Stimulated activated CD8-positive, alpha-beta memory T cell treated with anti-CD3 and anti-CD28 coated beads, Interleukin-2, amount 100 ng/mL, for 48 hours (primary cell): ENCODE data around the gene TRAPPC14.

Source experiments
- DNase-seq, 2 donors: peaks; one replicate each; pipeline ENCODE4 v3.0.0-alpha.2; 2020; ENCODE audit warnings: low read depth in 2 of 2

Gene TRAPPC14

DNA sequence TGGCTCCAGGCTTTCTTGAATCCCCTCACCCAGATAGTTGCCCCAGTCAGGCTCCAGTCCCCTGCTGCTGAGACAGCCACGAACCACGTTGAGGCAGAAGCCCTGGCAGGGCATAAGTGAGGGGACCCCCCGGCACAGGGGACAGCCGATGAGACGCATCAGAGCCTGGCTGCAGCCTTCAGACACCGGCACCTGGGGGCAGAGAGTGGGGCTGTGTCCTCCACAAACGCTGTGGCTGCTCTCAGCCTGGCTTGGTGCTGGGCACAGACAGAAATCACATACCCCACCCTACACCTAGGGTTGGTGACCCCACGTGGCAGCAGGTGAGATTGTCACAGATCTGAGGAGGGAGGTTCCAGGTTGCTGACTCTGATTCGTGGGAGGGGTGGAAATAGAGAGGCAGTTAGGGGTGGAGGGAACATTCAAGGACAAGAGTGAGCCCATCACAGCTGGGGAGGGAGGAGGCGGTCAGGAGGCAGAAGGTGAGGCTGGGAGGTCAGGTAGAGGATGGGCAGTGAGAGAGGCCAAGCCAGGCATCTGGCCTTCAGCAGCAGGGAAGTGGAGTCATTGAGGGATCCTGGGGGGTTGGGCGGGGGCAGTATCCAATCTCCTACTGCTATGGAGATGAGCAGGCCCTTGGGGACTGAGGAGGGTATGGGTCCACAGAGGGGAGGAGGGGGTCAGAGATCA is 15.4 kb upstream of the TRAPPC14 start:
- no peak for DNase-seq

DNA sequence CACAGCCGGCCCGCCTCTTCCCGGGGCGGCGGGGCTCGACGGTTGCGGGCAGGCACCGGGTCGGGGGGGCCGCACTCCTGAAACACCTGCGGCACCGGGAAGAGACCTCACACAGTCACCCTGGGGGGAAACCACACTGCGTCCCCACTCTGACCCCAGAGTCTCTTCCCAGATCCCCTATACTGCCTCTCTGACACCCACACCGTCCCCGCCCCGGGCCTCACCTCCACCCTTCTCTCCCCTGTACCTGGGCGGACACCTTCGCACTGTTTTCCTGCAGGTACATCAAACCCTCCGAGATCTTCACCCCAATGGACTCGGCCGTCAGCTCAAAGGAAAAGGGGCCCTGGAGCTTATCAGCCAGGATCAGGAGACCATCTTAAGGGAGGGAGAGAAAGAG is 13.3 kb upstream of the TRAPPC14 start:
- no peak for DNase-seq

DNA sequence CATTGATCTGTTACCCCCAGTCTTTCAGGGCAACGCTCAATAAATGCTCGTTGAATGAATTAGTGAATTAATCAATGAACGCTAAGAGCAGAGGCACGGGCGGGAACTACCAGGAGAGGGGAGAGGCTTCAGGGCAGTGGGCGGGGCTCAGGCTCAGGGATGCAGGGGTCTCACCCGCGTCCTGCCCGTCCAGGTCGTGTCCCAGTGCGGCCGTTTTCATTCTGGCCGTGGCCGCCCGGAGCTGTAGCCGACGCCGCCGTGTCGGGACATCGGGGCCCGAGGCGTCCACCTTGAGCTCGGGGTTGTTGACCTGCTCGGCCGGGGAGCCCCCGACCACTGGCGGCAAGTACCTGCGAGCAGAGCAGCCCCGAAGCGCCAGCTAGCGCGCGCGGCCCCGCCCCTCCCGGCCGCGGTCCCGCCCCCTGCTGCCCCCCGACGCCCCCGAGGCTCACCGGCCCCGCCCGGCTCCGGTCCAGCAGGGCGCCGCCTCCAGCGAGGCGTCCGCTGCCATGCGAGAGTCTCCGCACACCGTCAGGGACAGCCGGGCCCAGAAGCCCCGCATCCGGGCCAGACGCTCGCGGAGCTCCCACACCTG is 12.7 kb upstream of the TRAPPC14 start:
- no peak for DNase-seq

DNA sequence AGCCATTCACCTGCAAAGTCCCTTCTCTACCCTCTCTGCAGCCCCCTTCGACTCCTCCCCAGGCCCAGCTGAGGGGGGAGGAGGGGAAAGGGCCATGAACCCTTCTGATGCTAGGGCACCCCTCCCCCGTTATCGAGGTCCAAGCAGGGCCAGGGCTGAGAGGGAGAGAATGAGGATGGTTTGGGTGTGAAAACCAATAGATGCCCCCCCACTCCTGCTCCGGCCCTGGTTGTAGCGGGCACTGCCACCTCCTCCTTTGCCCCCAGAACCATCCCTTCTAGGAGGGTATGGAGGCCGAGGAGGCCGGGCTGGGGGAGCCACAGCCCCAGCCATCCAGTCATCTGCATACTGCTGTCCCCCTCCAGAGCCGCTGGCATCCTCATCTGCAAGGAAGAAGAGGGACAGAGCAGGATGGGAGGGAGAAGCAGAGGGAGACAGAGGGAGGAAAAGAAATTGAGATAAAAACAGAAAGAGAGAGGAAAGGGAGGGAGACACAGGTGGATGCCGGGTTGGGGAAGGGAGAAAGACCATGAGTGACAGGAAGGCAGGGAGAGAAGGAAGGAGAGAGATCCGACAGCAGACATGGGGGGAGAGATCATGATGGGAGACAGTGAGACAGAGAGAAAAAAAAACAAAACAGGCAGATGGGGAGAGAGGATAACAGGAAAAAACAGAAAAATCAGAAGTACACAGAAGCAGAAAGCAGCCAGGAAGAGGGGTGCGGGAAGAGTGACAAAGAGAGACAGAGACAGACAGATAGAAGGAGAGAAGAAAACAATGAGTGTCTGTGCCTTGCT is 11.8 kb upstream of the TRAPPC14 start:
- DNase-seq = no peak

DNA sequence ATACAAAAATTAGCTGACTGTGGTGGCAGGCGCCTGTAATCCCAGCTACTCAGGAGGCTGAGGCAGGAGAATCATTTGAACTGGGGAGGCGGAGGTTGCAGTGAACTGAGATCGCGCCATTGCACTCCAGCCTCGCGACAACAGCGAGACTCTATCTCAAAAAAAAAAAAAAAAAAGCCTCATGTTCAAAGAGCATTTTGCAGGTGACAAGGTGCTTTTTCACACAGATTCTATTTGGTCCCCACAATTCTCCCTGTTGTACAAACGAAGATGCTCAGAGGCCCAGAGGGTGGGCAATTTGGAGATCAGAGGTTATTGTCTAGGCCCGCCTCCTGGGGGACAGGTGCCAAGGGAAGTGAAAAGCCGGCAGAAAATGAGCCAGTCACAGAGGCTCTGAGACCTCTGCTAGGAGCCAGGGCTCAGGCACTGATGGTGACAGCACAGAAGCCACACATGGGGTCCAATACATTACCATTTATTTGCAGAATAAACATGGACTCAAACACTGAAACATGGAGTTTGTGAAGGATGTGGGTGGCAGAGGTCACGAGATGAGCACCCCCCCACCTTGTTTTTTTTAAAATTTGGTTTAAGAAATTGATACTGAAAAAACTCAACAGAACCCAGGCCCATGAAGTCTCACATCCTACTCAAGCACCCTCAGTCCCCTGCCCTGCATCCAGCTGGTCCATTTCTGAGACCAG is 10.8 kb upstream of the TRAPPC14 start:
- DNase-seq = no peak

DNA sequence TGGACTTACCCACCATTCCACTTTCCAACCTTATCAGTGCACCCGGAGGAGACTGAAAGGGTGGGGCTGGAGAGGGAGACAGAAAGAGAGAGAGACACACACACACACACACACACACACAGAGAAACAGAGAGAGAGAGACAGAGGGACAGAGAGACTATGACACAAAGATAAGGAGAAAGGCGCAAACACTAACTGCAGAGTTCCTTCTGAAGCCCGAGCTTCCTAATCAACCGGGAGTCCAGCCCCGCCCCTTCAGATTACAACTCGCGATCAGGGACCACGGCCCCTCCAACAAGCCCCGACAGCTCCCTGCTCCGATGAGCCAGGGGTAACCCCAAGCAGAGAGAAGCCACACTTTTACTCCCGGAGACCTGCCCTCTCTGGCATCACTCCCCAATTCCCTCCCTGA is 9.4 kb upstream of the TRAPPC14 start:
- no peak for DNase-seq

DNA sequence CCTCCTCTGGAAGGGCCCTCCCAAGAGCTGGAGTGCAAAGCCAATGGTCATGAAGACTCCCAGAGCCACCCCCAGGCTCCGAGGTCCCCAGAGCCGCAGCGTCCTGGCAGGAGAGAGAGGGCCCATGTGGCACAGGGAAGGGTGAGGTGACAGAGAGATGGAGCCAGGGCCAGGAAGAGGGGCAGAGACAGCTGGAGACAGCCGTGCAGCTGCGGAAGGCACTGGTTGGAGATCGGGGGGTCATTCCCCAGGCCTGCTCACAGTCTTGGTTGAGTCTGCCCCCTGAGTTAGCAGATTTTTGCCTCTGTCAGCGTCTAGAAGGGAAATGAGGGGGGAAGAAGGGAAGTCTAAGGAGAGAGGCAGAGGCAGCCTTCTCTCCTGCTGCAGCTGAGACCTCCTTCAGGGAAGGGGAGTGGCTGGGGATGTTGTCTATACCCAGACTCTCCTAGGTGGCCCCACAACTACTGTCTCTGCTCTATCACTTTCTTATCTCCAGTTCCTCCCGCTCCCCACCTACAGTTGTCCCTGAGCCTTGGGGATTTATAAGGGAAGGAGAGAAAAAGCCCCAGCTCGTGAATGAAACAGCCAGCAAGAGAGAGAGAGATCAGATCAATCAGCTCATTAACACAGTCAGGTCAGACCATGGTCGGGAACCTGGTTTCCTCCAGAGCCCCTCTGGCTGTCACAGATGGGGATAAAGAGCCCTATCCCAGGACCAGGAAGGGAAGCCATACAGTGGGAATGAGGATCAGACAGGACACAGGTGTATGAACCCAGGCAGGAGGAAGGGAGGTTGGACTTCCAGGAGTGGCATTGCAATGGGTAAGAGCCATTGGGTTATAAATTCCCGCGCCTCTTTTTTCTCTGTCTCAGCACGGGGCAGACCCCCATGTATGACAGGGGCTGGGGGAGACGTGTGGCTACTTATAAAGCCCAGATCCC is 8.7 kb upstream of the TRAPPC14 start:
- no peak for DNase-seq

DNA sequence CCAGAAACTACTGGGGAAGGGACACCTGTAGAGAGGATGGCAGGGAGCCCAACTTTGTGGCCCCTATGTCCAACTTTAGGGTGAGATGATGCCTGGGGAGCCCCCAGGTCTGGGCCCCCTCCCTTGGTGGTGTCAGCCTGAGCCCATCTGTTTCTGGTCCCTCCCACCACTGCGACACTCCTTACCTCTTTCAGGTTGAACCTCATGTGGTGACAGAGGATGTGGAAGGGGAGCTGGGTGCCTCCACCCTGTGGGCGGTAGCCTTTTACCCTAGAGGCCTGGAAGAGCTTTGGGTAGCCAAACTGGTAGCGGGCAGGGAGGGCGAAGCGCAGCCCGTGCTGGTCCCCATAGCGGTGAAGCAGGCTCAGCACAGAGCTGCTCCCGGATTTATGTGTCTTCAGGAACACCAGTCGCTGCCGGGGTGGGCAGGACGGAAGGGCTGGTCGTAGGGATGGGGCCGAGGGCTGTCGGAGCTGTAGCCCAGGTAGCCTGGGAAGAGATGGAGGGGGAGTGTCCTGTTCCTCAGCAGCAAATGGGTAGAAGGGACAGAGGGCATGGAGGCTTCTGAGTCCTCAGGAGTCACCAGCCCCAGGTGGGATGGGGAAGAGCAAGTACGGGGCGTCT is 7.9 kb upstream of the TRAPPC14 start:
- no peak for DNase-seq

DNA sequence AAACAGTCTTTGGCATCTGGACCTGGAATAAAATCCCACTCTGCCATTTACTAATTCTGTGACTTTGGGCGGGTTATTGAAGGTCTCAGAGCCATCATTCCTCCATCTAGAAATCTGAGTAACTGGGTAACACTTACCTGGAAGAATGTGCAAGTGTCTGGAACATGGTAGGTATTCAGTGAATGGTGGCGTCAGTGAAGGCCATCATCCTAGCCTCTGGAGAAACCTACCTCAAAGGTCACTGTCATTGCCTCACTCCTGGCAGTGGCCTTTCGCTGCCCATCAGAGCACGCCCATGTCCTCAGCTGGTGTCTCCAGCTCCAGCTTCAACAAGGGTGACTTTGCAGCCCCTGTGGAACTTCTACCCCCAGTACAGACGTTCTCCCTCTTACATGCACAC is 5.3 kb upstream of the TRAPPC14 start:
- DNase-seq = no peak

DNA sequence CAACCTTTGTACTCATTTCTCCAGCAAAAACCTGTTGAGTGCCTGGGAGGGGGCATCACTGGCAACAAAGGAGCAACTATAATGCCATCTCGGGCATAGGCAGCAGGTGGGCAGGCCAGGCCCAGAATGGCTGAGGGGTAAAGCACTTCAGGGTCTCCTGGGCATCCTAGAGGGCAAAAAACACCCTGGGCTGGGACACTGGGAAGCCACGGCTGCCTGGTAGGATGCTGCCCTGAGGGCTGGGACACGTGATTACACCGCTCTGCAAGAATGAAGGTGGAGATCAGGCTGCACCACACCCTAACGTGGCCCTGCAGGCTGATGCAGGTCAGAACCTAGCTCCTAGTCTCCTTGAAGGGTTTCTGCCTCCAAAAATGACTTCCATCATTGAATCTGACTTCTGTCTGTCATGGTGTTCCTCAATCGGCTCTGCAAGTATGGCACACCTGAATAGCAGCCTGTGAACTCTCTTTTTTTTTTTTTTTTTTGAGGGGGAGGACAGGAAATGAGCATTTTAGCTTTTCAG is 4.5 kb upstream of the TRAPPC14 start:
- DNase-seq = no peak

DNA sequence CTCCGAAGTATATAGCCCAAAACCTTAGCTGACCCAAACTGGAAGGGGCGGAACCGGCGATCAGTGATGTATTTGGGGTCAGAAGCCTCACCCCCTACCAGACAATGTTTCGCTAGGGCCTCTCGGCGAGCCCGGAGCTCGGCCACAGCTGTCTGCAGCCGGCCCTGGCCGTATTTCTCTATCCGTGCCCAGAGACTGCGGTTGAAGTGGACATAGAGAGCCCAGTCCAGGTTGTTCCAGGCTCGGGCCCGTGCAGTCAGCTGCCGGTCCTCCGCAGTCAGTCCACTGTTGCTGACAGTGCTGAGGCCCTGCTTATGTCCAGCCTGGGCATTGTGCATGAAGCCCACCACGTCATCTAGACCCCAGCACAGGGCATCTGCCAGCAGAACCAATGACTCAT is 1.5 kb upstream of the TRAPPC14 start:
- DNase-seq = no peak

DNA sequence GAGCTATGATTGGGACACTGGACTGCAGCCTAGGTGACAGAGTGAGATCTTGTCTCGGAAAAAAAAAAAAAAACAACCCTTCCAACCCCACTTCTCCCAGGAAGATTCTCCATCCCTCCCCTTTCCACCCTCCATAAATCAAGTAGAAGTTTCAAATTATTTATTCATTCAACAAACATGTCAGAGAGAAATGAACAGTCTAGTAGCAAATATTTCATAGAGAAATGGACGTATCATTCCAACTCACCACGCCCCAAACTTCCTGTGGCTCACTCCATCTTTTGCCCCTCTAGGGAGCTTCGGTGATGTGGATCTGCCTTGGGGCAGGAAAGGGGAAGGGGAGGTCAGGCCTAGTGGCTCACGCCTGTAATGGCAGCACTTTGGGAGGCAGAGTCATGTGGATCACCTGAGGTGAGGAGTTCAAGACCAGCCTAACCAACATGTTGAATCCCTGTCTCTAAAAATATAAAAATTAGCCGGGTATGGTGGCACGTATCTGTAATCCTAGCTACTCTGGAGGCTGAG is 638 bp upstream of the TRAPPC14 start:
- no peak for DNase-seq

DNA sequence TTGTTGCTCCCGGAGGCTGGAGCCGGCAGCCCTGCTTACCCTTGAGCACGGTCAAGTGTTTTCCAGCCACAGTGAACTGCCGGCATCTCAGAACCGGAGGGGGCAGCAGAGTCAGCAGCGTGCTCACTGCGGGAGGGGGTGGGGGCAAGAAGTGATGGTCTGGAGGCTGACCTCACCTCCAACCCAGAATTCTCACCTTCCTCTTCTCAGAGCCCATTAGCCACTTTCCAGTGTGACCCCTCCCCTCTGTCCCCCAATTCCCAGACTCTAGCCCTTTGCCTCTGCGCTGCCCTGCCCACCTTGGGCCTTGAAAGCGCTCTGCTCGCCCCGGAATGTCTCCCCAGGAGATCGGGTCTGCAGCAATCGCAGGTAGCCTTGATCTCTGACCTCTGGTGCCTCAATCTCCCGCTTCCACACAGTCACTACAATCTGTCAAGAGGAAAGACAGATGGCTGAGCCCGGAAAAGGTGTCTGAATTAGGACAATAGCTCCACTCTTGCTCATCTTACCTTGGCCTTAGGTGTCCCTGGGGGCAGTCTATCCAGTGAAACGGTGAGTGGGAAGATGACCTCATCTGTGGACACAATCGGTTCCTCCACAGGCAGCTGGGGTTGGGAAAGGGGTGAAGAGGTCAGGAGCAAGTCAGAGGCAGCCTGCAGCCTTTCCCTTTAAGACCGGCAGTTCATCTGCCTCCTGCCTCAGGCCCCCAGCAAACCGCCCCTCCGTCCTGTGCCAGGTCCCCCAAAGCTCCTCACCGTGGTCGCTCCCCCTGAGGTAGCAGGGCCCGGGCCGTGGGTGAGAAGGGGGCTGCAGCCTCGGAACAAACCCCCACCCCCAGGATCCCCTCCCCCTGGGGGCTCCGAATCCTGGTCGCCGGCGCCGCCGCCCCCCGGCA is 942 bp downstream of the TRAPPC14 start:
- DNase-seq = no peak

DNA sequence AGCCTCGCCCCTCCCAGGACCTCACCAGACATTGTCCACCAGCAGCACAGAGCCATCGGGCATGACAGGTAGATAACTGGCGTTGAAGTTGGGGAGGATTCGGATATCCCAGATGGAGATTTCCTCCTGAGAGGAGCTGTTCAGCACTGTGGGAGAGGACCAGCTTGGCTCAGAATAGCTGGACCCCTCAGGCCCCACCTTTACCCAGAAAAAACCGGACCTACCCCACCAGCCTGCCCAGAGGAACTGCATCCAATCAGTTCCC is 1.5 kb downstream of the TRAPPC14 start:
- no peak for DNase-seq

DNA sequence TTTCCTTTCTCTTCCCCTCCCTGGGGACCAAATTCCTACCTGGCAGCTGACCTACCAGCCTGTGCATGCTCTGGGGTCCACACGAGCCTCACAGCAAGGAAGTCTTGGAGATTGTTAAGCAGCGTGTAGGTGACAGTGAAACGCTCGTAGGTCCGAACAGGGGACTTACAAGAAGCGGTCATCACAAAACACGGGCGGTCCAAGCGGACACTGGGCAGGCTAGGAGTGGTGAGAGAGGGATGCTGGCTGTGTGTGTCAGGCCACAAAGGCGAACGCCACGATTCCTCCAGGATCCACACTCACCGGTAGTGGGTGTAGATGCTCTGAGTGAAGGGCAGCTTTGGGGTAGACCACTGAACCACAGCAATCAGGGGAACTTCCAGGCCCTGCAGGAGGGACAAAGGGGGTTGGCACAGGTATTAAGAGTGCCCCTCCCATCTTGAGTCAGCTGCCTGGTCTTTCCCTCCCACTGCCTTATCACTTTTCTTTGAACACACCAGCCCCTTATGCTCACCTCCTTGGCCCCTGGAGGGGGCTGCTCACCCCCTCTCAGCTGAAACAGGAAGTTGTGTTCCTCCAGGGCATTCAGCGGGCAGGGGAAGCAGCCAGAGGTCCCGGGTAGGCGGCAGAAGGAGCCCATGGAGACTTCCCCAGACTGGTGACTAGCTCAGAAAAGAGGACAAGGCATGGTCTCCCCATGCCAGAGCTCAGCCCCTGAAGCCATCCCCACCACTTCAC is 2.0 kb downstream of the TRAPPC14 start:
- DNase-seq = no peak

DNA sequence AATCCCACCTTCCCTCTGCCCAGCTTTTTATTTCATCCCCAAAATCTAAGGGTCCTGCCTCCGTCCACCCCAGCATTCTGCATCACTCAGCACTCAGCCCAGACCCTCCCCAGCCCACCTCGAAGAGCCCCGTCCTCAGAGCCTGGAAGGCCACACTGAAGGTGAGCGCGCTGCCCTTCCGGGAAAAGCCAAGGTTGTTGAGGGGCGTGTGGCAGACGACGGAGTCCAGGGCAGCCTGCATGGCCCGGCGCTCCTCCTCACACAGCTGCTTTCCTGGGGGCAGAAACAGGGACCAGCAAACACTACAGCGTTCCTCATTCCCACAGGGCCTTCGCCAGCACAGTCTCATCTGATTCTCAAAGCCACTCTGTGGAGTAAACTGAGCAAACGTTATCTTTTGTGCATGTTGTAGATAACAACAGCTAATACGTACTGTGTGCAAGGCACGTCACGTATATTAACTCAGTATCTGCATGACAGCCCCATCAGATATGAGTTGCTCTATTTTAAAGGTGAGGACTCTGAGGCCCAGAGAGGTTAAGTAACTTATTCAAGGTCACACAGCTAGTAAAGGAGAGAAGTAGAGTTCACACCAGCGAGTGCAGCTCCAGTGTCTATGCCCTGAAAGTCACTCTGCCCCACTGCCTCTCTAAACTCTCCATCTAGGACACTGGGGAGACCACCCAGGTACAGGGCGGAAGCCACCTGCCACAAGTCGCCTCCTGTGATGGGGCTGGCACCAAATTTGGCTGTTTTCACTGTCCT is 2.8 kb downstream of the TRAPPC14 start:
- no peak for DNase-seq

DNA sequence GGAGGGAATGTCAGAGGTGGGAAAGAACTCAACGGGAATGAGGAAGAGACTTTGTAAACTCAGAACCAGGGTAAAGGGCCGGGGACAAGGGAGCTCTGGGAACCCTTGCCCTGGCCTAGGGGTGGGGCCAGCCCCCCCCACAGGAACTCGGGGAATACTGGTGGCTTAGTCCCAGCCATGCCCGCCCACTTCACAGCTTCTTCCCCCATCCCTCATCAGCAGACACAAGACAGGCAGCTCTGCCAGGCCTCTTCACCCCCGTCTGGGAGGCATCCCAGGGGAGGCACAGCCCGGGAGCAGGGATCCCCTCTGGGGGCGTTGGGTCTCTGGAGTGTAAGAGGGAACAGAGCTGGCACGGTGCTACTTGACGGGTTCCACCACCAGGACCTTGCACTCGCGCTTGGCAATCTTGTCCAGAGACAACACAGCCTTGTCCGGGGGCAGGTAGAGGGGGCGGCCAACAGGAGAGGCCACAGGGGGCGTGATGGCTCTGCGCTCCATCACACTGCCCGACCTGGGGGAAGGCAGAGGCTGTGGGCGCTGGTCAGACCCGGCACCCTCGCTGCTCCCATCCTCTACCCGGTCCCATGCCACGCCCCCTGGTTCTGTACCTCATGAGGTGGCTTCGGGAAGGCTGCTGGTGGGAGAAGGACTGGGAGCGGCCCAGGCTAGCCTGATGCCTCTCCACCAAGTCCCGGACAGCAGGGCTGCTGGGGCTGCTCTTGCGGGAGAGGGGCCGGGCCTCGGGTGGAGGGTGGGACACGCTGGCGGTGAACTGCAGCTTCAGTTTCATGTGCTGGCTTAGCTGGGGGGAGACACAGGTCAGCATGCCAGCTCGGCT is 3.7 kb downstream of the TRAPPC14 start:
- DNase-seq = no peak
